ENCODE results near the gene ABHD17A. TPM values are rescaled to one million over a fixed set of nuclear protein-coding genes. Genes with fewer than 3 reads are reported as not detected.

The ABHD17A gene
- total and polyA plus RNA-seq, 7 donors, result 60.7 to 97.1 (median 86.6) TPM

- intact Hi-C loops (cut with DNase I), result no loop called here
- no peaks in the 10 kb centered on the region for H3K36me3 ChIP-seq
- H3K4me3 ChIP-seq, result no peak overlapping the region
- peaks cover 0 to 72% (median 66%) of the 10 kb centered on the region in 4 donors for H3K4me1 ChIP-seq
- TF ChIP-seq POLR2A (IDR thresholded peaks at IDR 0.05) (no peak), EP300 (IDR thresholded peaks at IDR 0.05) (no peak), CTCF (IDR thresholded peaks at IDR 0.05) (no peak), POLR2AphosphoS5 (IDR thresholded peaks at IDR 0.05) (no peak)
- no peaks in the 10 kb centered on the region for H3K27me3 ChIP-seq
- 86 to 92% methylated on average over 16 of the region's 16 CpGs for WGBS, 2 donors
- H3K27ac ChIP-seq, result no peak overlapping the region
- H3K9me3 ChIP-seq, result no peaks in the 10 kb centered on the region
- DNase-seq, result no peak
Measured at GRCh38 chr19:1845125-1845515, 40.2 kb downstream of the ABHD17A start.

DNA sequence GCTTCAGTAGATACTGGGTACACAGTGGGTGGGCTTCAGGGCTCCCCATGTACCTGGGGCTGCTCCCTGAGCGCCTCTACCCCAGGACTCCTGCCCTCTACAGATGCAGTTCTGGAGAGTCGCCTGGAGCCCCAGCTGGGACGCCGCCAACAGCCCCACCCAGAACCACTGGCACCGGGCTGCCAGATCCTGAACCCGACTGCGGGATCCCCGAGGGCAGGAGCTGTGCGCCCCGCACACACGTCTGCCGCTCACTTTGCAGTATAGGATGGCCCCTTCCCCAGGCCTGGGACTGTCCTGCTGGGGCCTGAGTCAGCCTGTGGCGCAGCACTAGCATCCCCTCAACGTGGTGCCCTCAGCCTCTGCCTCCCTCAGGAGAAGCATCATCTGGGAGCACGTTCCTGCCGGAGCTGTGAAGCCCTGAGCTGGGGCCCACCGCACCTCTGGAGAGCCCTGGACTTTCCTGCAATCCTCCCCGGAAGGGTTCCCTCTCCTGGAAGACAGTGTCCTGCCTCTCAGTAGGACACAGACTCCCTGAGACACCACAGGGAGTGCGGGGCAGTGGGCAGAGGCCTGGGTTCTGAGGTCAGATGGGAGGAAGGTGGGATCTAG, 40.7 kb downstream of the ABHD17A start:
- no peak overlapping the region for H3K4me3 ChIP-seq
- H3K4me1 ChIP-seq, result peaks cover 0 to 72% (median 68%) of the 10 kb centered on the region in 4 donors
- no peaks in the 10 kb centered on the region for H3K27me3 ChIP-seq
- H3K27ac ChIP-seq, result no peak overlapping the region
- intact Hi-C loops (cut with DNase I), result no loop called here
- TF ChIP-seq POLR2AphosphoS5 (IDR thresholded peaks at IDR 0.05), result no peak
- TF ChIP-seq CTCF (IDR thresholded peaks at IDR 0.05), result no peak
- 41 to 80% methylated on average over 19 of the region's 19 CpGs for WGBS, 2 donors
- peaks cover 0 to 2% (median 0%) of the 10 kb centered on the region in 4 donors for H3K36me3 ChIP-seq
- H3K9me3 ChIP-seq, result no peaks in the 10 kb centered on the region
- no peak for DNase-seq

DNA sequence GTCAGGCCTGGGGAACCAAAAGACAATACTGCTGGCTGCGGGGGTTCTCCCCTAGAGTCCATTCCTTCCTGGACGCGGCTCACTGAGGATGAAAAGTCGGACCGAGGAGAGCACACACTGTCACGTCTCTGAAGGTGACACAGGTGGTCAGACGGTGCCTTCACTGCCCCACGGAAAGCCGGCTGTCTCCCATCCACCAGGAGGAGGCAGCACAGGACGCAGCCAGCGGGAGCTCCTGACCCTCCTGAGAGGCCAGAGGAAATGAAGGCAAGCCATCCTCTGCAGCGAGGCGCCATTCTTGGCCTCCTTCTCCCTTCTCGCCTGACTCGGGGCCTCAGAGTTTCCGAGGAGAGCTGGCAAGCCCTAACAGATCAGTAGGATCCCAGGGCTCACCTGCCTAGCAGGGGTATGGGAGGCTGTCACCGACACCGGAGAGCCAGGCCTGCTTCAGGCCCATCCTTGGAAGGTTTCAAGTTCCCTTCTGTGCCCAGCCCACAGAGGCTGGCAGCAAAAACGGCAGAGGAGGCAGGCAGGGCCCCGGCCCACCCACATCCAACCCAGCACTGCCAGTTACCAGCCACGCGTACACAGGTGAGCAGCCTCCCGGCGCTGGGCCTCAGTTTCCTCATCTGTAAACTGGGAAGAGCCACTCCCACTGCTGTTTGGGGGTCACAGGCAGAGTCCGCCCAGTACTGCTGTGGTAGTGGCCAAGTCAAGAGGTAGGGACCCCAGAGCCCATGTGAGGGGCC, 41.5 kb downstream of the ABHD17A start:
- Histone ChIP-seq H3K9me3 (no peaks in the 10 kb centered on the region), H3K27me3 (no peaks in the 10 kb centered on the region), H3K4me1 (peaks cover 0 to 73% (median 66%) of the 10 kb centered on the region in 4 donors), H3K36me3 (peaks cover 0 to 6% (median 0%) of the 10 kb centered on the region in 4 donors), H3K27ac (no peak overlapping the region), H3K4me3 (no peak overlapping the region)
- DNase-seq, result no peak
- TF ChIP-seq POLR2A (IDR thresholded peaks at IDR 0.05) (no peak), POLR2AphosphoS5 (IDR thresholded peaks at IDR 0.05) (no peak), EP300 (IDR thresholded peaks at IDR 0.05) (no peak), CTCF (IDR thresholded peaks at IDR 0.05) (no peak)
- 81 to 85% methylated on average over 25 of the region's 25 CpGs for WGBS, 2 donors
- intact Hi-C loops (cut with DNase I), result no loop called here

DNA sequence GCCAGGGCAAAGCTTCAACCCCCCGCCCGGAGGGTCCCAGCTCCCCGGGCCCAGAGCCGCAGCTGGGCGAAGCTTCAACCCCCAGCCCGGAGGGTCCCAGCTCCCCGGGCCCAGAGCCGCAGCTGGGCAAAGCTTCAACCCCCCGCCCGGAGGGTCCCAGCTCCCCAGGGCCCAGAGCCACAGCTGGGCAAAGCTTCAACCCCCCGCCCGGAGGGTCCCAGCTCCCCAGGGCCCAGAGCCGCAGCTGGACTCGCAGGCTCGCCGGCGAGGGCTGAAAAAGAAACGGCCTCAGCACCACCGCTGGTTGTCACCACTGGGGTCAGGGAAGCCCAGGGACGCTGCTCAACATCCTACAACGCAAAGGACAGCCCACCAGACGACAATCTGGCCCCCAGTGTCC, 42.2 kb downstream of the ABHD17A start:
- intact Hi-C loops (cut with DNase I), result no loop called here
- Histone ChIP-seq H3K4me3 (no peak overlapping the region), H3K4me1 (peaks cover 0 to 72% (median 67%) of the 10 kb centered on the region in 4 donors), H3K27me3 (no peaks in the 10 kb centered on the region), H3K27ac (no peak overlapping the region), H3K9me3 (no peaks in the 10 kb centered on the region), H3K36me3 (peaks cover 0 to 6% (median 0%) of the 10 kb centered on the region in 4 donors)
- no peak for DNase-seq
- 91 to 93% methylated on average over 22 of the region's 22 CpGs for WGBS, 2 donors
- no peak for TF ChIP-seq CTCF (IDR thresholded peaks at IDR 0.05)
- TF ChIP-seq POLR2AphosphoS5 (IDR thresholded peaks at IDR 0.05), result no peak
- no peak for TF ChIP-seq EP300 (IDR thresholded peaks at IDR 0.05)
- TF ChIP-seq POLR2A (IDR thresholded peaks at IDR 0.05), result no peak
